ENCODE measurements around the gene CCDC92. TPM values are rescaled to one million over a fixed set of nuclear protein-coding genes. Genes with fewer than 3 reads are reported as not detected.

The CCDC92 gene
- total RNA-seq, 2 donors from 2014 or later = 9.6 to 19.5 TPM

DNA sequence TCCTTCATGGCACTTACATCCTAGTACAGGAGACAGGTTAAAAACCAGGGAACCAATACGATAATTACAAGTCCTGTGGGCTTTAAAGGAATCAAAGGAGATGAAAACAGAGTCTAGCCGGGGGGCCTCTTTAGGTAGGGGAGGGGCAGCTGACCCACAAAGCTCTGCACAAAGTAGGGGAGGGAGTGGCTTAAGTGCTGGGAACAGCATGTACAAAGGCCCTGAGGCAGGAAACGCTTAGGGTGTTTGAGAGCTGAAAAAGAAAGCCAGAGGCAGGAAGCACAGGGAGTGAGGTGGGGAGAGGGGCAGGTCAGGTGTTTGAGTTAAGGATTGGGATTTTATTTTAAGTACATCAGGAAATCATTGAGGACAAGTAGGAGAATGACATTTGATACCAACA lies 38.1 kb upstream of the CCDC92 start:
- no peaks in the 10 kb centered on the region for H3K4me1 ChIP-seq
- TF ChIP-seq, protein P1, sequence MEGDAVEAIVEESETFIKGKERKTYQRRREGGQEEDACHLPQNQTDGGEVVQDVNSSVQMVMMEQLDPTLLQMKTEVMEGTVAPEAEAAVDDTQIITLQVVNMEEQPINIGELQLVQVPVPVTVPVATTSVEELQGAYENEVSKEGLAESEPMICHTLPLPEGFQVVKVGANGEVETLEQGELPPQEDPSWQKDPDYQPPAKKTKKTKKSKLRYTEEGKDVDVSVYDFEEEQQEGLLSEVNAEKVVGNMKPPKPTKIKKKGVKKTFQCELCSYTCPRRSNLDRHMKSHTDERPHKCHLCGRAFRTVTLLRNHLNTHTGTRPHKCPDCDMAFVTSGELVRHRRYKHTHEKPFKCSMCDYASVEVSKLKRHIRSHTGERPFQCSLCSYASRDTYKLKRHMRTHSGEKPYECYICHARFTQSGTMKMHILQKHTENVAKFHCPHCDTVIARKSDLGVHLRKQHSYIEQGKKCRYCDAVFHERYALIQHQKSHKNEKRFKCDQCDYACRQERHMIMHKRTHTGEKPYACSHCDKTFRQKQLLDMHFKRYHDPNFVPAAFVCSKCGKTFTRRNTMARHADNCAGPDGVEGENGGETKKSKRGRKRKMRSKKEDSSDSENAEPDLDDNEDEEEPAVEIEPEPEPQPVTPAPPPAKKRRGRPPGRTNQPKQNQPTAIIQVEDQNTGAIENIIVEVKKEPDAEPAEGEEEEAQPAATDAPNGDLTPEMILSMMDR (IDR thresholded peaks at IDR 0.05) = no peak
- H3K27me3 ChIP-seq = no peaks in the 10 kb centered on the region
- no peaks in the 10 kb centered on the region for H3K36me3 ChIP-seq
- H3K9ac ChIP-seq (ENCODE audit: low read depth in 2 of 2, low read length in 2 of 2) = no peak overlapping the region
- no peak for DNase-seq
- no peak overlapping the region for H3K27ac ChIP-seq
- no peak overlapping the region for H3K4me3 ChIP-seq
- no peaks in the 10 kb centered on the region for H3K9me3 ChIP-seq
- intact Hi-C loops (cut with DNase I) = no loop called here

DNA sequence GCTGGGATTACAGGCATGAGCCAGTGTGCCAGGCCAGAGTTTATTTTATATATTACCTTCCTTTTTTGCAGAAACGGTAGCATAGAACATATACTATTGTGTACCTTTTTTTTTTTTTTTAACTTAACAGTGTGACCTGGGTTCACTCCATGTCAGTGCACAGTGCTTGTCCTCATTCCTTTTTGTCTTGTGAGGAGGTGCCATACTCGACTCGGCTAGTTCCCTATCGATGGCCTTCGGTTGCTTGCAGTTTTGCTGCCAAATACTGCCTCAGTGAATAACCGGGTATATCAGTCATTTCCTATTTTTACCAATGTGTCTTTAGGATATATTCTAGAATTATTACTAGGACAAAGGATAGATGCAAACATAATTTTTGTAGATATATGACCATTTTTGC lies 37.1 kb upstream of the CCDC92 start:
- Histone ChIP-seq H3K27ac (no peak overlapping the region), H3K9me3 (no peaks in the 10 kb centered on the region), H3K27me3 (no peaks in the 10 kb centered on the region), H3K4me1 (no peaks in the 10 kb centered on the region), H3K4me3 (no peak overlapping the region), H3K9ac (ENCODE audit: low read depth in 2 of 2, low read length in 2 of 2) (no peak overlapping the region), H3K36me3 (no peaks in the 10 kb centered on the region)
- no peak for DNase-seq
- intact Hi-C loops (cut with DNase I) = no loop called here
- TF ChIP-seq, protein P1 (IDR thresholded peaks at IDR 0.05) = no peak

- Histone ChIP-seq H3K9me3 (no peaks in the 10 kb centered on the region), H3K36me3 (no peaks in the 10 kb centered on the region), H3K9ac (ENCODE audit: low read depth in 2 of 2, low read length in 2 of 2) (no peak overlapping the region), H3K4me1 (no peaks in the 10 kb centered on the region), H3K27me3 (no peaks in the 10 kb centered on the region), H3K27ac (no peak overlapping the region), H3K4me3 (no peak overlapping the region)
- TF ChIP-seq, protein P1 (IDR thresholded peaks at IDR 0.05) = no peak
- DNase-seq = no peak
- intact Hi-C loops (cut with DNase I) = no loop called here
These were observed 36.0 kb upstream of the CCDC92 start for GRCh38 chr12:124008595-124008994.

DNA sequence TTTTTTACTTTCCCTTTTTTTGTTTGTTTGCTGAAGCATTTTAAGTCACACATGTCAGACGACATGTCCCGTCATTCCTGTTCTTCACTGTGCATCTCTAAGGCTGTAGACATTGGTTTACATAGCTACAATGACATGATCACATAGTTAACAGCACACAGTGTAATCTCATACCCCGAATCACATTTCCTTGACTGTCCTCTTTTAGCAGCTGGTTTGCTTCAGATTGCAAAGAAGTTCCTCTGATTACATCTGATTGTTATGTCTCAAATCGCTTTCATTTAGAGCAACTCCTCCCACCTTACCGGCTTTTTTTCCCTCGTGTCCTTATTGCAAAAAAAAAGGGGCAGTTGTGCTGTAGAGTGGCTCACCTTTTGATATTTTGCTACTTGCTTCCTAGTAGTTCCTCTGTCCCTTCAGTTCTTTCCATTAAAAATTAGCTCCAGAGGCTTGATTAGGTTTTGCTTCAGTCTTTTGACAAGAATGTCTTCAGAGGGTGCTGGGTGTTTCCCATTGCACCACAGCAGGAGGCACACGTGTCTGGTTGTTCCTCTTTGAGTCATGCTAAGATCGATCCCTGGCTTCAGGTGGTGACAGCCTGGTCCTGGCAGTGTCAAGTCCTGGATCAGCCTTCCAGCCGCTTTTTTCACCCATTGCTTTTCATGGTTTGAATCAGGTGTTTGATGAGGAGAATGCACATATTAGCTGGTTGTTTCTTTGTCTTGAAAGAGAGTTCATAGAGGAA lies 35.4 kb upstream of the CCDC92 start:
- intact Hi-C loops (cut with DNase I) = no loop called here
- H3K4me3 ChIP-seq = no peak overlapping the region
- DNase-seq = no peak
- H3K36me3 ChIP-seq = no peaks in the 10 kb centered on the region
- H3K27me3 ChIP-seq = no peaks in the 10 kb centered on the region
- TF ChIP-seq, protein P1 (IDR thresholded peaks at IDR 0.05) = no peak
- no peak overlapping the region for H3K9ac ChIP-seq (ENCODE audit: low read depth in 2 of 2, low read length in 2 of 2)
- no peak overlapping the region for H3K27ac ChIP-seq
- H3K9me3 ChIP-seq = no peaks in the 10 kb centered on the region
- H3K4me1 ChIP-seq = no peaks in the 10 kb centered on the region

- intact Hi-C loops (cut with DNase I) = no loop called here
- TF ChIP-seq, protein P1 (IDR thresholded peaks at IDR 0.05) = no peak
- Histone ChIP-seq H3K4me1 (no peaks in the 10 kb centered on the region), H3K9ac (ENCODE audit: low read depth in 2 of 2, low read length in 2 of 2) (no peak overlapping the region), H3K36me3 (no peaks in the 10 kb centered on the region), H3K27ac (no peak overlapping the region), H3K4me3 (no peak overlapping the region), H3K9me3 (no peaks in the 10 kb centered on the region), H3K27me3 (no peaks in the 10 kb centered on the region)
- DNase-seq = no peak
These were observed 34.4 kb upstream of the CCDC92 start for GRCh38 chr12:124006846-124007713.
